HG02884 (cell line): ENCODE results near the gene EIF1.
A peak's percentile ranks its signal among the peaks of the same experiment; 100 is the strongest.
"Not testable (repeated sequence)": the region's sequence is repeated elsewhere in the genome, so short reads cannot be mapped to it uniquely, and the experiment has no call there.

Experiments used
- ATAC-seq: cut with Tn5 transposase; IDR thresholded peaks from one replicate; pipeline ENCODE4 v1.9.1; 2021; ENCODE audit warnings: mild to moderate bottlenecking, moderate library complexity; ENCODE audit not compliant: unreplicated experiment

The EIF1 gene

DNA sequence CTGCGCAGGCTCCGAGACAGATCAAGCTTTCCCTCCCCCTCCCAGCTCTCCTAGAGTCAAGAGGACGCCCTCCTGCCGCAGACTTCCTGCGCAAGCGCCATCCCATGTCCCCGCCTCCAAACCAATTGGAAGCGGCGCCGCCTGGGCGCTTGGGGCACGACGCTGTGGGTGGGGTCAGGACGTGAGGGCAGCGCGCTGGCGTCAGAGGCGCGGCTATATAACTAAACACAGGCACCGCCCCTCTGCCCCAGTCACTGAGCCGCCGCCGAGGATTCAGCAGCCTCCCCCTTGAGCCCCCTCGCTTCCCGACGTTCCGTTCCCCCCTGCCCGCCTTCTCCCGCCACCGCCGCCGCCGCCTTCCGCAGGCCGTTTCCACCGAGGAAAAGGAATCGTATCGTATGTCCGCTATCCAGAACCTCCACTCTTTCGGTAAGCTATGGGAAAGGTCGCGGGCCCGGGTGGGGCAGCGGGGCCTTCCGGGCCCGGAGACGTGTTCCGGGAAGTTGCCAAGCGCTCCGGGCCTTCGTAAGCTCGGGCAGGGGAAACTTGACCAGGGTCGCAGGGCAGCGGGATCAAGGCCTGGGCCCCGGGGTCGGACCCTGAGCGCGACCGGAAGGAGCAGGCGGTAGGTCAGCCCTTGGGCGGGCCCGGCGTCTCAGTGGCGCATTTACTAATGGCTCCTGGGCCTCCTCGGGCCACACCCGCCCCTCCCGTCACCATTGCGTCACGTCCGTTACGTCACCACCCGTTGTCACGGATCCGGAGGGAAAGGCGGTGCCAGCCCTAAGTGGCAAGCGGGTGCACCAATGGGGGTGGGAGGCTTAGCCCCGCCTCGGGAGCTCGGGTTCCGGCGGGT is at the start of gene EIF1:
Gene EIF1, plus strand, starts transcription at position 245 of the 856 bp plus-strand sequence. Its CDS starts 154 bp downstream, at position 399.
- ATAC-seq, result peak; percentile 73

DNA sequence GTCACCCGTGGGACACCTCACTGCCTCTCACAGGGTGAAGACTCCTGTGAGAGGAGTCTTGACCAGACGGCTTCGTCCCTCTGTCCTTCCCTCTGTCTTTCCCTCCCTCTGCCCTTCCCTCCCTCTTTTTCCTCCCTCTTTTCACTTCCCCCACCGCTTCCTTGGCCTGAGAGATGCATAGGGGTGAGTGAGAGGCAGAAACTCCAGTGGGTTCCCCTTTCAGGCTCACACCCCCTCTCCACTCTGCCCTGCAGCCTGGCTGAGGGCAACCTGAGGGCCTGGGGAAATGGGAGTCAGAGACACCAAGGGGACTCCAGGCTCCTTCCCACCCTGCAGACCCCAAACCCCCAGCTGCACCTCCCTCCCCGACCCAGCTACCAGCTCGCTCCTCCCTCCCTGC is 49.7 kb upstream of the EIF1 start:
- no peak for ATAC-seq

DNA sequence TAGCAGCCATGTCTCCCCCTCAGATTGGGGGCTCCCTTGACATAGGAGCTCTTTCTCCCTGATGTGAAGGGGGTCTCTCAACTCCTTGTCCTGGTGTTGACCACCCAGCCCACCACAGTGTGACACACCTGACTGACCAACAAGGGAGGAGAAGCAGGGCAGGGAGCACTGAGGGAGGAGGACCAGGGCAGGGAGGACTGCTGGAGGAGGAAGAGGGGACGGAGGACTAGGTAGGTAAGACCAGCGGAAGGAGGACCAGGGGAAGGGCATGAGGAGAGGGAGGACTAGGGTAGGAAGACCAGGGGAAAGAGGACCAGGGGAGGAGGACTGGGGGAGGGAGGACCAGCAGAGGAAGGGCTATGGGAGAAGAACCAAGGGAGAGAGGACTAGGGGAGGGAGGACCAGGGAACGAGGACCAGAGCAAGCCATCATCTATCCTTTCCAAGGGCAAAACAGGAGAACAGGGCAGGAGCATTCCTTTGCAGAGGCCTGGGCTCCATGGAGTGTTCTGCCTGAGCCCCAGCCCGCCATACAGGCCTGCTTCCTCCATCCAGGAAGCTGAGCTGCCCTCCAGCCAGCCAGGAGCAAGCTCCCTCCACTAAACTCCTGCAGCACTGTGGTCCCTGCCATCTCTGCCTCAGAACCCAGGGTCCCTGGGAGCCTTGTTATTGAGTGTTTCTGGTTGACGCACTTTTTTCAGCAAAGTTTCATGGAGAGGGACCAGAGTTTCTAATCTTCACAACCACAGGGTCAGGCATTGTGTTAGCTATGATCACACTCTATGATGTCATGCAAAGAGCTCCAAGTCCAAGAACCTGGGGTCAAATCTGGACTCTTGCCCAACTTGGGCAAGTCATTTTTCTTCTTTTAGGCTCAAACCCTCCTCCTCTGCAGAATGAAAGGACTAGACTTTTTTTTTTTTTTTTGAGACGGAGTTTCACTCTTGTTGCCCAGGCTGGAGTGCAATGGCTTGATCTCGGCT is 48.9 kb upstream of the EIF1 start:
- no peak for ATAC-seq

DNA sequence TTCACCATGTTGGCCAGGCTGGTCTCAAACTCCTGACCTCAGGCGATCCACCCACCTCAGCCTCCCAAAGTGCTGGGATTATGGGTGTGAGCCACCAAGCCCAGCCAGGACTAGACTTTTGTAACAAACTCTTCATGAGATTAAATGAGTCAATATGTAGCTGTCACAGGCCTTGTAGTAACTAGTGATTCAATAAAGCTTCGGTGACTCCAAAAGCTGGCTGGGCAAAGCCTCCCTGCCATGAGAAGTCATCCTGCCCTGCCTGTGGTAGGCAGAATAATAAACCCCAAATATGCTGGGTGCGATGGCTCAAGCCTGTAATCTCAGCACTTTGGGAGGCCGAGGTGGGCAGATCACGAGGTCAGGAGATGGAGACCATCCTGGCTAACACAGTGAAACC is 48.1 kb upstream of the EIF1 start:
- ATAC-seq, result not testable (repeated sequence)

DNA sequence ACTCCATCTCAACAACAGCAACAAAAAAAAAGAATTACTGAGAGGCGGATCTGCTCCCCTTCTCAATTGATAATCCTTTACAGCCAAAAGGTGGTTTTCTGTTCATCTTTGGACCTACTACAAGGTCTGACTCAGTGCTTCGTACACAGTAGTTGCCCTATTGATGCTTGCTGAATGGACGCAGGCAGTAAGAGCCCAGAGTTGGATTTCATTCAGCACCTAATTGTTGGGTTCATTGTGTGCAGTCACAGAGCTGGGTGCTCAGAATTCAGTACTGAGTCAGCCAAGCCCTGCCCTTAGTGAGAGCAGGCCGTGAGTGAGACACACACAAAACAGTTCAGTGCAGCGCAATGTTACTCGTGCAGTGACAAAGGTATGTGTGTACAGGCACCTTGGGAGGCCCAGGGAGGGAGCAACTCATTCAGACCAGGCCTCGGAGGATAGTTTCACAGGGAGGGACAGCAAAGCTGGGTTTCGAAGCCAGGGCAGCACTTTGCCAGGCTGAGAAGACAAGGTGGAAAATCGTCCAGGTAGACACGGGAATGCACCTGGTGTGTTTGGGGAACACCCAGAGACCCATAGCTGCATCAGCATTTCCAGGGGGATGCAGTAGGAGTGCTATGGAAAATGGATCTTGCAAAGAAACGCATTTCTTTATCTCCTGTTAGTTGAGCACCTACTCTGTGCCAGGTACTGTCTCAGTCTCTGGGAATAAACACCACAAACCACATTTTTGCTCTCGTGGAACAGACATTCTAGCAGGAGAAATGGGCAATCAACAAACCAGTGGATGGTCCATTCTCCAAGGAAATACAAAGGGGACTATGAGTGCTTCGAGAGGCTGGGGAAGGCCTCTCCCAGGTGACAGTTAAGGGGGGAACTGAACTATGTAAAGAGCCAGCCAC is 46.2 kb upstream of the EIF1 start:
- ATAC-seq, result no peak

DNA sequence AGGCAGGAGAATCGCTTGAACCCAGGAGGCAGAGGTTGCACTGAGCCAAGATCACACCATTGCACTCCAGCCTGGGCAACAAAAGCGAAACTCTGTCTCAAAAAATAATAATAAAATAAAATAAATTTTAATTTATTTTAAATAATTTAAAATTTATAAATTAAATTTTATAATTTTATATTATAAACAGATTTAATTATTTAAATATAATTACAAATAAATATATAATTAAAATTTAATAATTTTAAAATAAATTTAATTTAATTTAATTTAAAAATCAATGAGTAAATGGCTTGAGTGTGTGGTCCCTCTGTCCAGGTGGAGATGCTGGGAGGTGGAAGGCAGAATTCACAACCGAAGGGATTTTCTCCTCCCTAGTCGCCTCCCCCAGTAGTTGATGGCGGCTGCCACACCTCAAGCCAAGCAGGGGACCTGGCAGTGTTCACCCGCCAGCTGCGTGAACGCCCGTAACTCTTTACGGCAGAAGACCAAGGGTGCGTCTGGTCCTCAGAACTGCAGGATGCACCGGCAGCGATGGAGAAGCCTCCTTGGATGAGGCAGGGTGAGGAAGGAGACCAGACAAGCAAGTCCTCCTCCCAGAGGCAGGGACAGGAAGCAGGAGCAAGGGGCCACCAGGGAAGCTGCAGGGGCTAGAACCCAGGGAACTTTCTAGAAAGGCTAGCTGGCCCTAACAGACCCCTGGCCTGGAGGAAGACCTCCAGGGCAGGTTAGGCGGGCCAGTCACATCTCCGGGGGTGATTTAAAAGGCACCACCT is 41.5 kb upstream of the EIF1 start:
- no peak for ATAC-seq

DNA sequence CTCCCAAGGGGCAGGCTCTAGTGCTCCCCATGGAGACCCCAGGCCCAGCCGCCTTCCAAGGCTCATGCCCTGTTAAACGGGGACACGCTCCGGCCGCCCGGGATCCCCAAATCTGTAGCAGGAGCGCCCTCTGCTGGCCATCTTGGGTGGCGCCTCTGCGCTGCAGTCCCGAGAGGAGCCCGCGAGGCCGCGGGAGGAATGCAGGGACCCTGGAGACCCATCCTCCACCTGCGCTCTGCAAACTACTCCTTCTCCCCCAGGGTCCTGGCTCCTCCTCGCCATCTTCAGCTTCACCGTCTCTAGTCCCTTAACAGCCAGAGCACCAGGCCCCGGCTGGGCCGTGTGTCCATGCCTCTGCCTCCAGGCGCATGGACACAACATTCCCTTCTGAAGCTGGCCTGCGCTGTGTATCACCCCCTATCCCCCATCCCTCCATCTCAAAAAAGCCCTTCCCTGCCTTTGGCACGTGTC is 40.7 kb upstream of the EIF1 start:
- no peak for ATAC-seq

DNA sequence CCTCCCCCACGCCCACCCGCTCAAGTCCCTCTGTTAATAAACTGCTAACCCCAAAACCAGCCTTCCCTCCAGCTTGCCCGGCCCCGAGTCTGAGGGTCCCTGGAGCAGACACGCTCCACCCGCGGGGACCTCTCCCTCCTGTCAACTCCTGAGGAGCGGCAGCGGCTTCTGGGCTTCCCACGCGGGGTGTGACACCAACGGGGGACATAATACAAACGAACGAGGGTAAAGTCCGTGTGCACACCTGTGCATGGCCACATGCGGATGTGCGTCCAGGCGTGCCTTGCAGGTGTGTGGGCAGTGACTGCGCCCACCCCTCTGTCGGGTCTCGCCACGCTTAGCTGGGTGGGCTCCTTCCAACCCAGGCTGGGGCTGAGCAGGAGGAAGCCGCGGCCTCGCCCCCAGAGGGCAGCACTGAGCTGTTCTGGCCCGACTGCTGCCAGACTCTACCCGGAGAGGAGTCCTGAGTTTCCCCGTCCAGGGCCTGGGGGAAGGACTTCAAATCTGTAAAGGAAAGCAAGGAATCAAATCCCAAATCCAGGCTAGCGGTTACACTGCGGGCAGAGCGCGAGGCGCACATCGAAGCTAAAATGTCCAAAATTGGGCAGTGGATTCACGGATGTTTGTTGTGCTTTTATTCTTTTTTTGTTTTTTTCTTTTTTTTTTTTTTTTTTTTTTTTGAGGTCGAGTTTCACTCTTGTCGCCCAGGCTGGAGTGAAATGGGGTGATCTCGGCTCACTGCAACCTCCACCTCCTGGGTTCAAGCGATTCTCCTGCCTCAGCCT is 40.1 kb upstream of the EIF1 start:
- ATAC-seq, result no peak

DNA sequence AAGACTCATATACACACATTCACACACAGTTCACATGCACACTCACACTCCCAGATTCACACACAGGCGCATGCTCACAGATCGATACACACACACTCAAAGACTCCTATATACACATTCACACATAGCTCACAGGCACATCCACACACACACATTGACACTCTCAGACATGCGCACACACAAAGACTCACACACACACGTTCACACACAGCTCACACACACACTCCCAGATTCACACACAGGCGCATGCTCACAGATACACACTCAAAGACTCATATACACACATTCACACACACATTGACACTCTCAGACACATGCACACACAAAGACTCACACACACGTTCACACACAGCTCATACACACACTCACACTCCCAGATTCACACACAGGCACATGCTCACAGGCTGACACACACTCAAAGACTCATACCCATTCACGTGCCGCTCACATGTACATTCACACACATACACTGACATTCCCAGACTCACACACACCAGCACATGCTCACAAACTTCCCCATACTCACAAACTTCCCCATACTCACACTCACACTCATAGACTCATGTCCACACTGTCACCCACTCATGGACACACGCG is 38.7 kb upstream of the EIF1 start:
- ATAC-seq, result no peak

DNA sequence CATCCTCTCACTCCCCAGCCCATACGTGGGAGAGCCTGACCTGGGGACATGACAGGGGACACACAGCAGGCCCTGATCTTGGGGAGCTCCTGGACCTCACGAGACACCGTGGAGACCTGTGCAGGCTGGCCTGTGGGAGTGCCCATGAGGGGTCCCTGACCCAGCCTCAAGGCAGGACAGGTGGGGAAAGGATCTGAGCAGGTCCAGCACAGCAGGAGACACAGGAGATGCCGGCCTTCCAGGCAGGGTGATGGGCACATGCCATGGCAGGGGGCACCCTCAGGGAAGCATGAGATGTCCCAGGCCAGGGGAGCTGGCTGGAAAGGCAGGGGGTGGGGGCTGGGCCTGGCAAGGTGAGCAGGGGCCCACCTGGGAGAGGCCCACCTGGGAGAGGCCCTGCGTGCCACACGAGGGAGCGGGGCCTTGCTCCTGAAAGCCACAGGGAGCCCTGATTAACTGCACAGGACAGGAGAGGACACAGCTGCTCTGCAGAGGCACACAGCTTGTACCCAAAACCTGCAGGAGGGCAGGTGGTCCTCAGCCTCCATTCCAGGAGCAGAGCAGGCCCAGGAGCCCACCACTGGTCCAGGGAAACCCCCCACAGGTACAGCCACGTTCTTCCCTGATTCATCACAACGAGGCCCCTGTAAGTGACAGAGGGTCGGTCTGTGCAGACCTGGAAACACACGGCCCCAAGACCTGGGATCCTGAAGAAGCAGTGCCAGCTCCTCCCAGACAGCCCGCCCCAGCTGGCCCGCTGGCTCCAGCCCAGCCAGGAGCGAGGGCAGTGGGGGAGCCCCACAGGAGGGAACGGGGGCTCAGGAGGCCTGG is 37.7 kb upstream of the EIF1 start:
- ATAC-seq, result no peak

DNA sequence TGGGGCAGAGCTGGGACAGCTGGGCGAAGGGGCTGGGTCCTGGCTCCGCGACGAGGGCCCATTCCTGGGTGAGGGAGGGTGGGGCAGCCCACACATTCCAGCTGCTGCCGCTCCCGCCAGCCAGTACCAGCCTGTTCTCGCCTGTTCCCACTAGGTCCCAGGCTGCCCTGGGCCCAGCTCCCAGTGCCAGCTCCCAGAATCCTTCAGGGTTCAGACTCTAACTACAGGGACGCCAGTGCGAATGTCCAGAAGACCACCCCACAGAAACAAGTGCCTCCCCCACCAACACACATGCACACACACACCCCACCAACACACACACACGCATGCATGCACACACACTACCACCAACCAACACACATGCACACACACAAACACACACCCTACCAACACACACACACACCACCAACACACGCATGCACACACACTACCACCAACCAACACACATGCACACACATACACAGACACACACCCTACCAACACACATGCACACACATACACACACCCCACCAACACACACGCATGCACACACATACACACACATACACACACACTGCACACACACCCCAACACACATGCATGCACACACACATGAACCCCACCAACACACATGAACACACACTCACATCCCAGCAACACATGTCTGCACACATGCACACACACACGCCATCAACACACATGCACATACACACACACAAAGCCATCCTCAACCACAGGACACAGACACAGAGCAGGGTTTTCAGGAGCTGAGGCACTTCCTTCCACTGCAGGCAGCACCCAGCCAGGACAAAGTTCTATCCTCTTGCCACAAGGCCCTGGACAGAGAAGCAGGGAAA is 36.8 kb upstream of the EIF1 start:
- no peak for ATAC-seq

DNA sequence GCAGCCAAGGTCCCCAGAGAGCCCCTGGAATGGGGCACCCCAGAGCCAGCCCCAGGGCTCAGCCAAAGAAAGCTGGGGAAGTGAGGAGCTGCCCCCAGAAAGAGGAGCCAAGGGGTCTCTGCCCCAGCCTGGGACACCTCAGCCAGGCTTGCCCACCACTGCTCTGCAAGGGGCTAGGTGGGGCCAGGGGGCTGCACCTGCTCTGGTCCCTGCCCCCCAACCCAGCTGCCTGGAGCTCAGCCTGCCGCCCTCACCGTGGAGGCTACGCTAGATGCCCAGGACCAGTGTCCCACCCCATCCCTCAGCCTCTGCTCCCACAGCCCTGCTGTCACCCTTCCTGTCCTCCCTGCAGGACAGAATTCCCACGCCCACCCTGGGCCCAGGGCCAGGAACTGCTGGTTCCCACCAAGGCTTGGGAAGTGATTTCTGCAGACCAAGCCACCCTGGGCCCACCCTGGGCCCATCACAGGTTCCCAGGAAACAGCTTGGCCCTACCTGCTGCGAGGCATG is 36.2 kb upstream of the EIF1 start:
- no peak for ATAC-seq

DNA sequence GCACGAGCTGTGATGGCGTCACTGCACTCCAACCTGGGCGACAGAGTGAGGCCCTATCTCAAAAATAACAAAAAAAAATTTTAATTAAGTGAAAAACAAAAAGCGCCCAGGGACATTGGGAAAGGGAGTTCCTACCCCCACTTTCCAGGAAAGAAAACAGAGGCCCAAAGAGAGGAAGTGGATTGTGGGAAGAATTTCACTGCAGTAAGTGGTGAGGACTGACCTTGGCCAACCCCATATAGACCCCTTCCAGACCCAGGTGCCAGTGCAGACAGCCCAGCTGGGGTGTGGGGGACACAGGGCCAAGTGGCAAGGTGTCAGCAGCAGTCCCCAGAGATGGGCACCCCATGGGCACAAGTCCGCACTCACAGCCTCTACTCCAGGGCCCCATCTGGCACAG is 35.3 kb upstream of the EIF1 start:
- ATAC-seq, result no peak

DNA sequence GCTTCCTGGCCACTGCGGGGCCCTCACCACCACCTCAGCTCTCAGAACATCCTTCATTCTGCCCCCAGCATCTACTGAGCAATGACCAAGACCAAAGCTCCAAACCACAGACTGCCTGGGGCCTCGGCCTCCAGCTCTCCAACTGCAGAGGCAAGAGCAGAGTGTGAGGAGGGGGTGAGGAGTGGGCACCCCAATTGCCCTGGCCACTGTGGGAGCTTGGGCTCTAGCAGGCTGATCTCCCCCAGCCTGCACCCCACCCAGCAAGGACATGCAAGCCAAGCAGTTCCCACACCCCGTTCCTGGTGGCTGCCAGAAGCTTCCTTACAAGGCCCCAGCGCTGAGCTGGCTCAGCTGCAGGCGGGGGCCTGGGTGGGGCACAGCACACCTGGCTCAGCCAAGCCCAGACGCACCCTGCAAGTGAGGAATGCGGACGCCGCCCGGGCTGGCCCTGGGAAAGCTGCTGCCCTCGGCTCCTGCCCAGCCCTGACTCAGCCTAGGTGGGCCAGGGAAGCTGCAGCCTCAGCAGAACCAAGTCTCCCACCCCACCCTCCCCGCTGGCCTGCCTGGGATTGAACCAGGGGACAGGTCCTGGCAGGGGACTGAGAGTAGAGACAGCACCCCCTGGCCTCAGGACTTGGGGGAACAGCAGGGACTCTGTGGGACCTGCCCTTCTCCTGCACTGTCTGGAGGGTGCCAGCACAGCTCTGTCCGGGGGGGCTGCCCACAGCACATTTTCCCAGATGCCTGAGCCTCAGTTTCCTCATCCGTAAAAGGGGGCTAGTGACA is 34.6 kb upstream of the EIF1 start:
- no peak for ATAC-seq

DNA sequence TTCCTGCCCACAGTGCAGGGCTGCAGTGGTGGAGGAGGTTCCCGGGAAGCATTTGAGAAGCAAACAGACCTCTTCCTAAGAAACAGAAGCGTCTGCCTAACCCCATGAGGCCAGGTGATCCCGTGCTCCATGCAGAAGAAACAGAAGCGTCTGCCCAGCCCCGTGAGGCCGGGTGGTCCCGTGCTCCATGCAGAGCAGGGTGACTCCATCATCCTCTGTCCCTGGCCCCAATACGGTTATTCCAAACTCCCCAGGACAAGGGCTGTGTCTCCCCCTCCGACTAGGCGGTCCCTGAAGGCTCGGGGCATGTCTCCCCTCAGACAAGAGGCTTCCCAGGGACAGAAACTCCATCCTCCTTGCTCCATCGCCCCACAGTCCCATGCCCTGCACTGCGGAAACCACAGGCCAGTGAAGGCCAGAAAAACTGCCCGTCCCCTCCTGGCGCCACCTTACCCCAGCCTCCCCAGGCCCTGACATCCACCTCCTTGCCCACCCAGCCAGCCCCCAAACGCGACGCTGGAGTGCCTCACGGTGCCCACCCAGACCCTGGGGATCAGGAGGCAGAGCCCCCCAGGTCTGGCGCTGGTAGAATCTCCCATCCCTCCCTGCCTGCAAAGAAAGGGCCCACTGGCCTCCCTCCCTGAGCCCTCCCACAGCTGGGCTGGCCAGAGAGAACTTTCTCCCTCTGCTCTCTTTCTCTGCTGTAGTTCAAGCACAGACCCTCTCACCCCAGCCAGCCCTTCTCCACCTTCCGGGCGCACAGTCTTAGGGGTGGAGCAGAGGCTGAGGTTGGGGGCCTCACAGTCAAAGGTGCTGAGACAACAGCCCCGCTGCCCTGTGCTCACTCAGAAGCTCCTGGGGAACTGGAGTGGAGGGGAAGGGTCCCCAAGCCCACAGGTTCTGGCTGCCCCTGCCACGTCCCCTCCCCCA is 33.7 kb upstream of the EIF1 start:
- ATAC-seq, result no peak
